ENCODE results near the gene PGLYRP3. TPM values are rescaled to one million over a fixed set of nuclear protein-coding genes. Genes with fewer than 3 reads are reported as not detected.

Gene PGLYRP3
- total and polyA plus RNA-seq, 2 of the 8 experiments (the other 6 are each of a cell fraction or from before 2014, with no cell fraction given) = not detected

GRCh38 chr1:153362187-153362775 lies 49.5 kb upstream of the PGLYRP3 start (continued):
- no peak for TF ChIP-seq TAF7 (optimal IDR thresholded peaks at IDR 0.05; ENCODE audit: borderline replicate concordance, low read depth, low read length)

All from H1 (cell line).